GM21737 (cell line): Measurements from ENCODE around the gene SCTR.
"Not testable (repeated sequence)": the region's sequence is repeated elsewhere in the genome, so short reads cannot be mapped to it uniquely, and the experiment has no call there.

Experiments used
- ATAC-seq: cut with Tn5 transposase; IDR thresholded peaks from one replicate; pipeline ENCODE4 v1.9.1; 2021; ENCODE audit warnings: mild to moderate bottlenecking, moderate library complexity; ENCODE audit not compliant: unreplicated experiment

SCTR gene

DNA sequence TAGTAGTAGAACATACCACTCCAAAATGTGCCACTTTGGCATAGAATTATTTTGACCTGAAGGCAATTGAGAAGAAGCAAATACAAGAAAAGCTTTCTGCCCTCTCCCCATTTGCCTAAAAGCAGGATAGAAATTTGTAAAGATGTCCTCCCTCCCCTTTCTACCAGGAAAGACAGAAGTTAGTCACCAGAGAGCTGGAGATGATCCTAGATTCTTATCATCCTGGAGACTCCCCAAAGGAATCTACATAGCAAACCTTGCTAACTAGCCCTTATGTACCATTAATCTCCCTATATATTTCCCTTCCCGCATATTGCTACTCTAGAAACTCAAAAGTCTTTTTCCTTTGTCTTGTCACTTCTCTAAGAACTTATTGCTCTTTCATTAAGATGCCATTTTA, 105.2 kb downstream of the SCTR start:
- no peak for ATAC-seq

- ATAC-seq: no peak
These were observed 106.4 kb downstream of the SCTR start for GRCh38 chr2:119417908-119418307.

DNA sequence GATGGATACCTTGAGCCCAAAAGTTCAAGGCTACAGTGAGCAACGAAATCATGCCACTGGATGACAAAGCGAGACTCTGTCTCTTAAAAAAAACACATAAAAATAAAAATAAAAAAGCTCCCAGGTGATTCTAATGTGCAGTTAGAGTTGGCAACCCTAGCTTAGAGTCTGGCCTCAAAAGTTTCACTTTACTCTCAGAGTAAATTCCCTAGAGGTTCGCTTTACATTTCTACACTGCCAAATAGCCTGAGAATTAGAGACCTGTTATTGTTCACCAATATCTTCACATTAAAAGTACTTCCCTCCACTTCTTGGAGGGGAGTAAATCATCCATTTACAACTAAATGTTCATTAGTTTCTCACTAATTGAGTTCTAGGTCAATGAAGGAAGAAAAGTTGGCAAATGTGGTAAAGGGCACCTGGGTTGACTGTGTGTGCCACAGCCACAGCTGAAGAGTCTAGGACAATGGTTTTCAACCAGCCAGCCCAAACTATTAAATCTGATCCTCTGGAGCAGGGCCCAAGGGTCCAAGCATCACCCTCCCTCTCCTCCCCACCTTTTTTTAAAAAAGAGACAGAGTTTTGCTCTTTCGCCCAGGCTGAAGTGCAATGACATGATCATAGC, 107.9 kb downstream of the SCTR start:
- no peak for ATAC-seq

GRCh38 chr2:119415630-119416029, 108.7 kb downstream of the SCTR start:
- ATAC-seq: no peak

- ATAC-seq: no peak
These were observed 109.4 kb downstream of the SCTR start for GRCh38 chr2:119414894-119415293.

- ATAC-seq: no peak
These were observed 114.8 kb downstream of the SCTR start for GRCh38 chr2:119409506-119409905.

DNA sequence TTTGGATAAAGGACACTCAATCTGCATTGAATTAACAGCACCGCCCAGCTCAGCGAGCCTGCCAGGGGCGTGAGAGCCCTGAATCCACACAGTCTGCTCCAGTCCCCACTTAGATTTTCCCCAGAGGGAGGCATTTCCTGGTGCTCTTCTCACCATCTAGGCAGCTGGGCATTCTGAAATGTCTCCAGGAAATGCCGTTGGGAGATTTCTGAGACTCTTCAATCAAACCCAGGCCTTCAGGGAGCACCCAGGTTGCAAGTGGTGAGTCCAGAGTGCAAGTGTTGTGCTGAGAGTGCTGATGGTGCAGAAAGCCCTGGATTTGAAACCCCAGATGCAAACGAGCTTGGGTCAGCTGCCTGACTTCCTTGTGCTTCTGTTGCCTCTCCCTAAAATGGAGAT, 116.1 kb downstream of the SCTR start:
- no peak for ATAC-seq

- ATAC-seq: no peak
These were observed 116.7 kb downstream of the SCTR start for GRCh38 chr2:119407430-119408220.

DNA sequence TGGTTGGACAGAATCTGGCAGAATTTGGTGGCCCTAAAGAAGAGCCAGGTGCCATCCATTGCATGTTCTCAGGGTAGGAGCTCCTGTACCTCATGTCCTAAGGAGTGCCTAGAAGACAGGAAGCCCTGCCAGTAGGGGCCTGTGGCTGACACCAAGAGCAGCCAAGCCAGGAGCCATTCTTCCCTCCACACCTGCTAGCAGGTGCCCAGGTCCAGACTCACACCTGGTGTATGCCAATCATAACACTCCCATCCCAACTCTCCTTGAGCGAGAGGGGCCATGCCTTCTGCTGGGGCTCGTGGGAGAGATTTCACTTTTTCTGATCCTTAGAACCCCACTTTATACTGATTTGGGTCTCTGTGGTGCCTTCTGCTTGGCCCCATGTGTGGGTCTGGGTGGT, 119.1 kb downstream of the SCTR start:
- no peak for ATAC-seq

DNA sequence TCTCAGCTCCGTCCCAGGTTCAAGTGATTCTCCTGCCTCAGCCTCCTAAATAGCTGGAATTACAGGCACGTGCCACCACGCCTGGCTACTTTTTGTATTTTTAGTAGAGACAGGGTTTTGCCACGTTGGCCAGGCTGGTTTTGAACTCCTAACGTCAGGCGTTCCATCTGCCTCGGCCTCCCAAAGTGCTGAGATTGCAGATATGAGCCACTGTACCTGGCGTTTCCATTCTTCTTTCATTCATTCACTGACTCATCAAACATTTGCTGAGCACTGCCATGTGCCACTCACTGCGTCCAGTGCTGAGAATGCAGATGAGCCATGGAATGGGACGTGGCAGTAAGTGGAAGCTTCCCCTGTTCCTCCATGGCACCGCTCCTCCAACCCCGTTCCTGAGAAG, 120.7 kb downstream of the SCTR start:
- ATAC-seq: not testable (repeated sequence)

- ATAC-seq: no peak
These were observed 121.4 kb downstream of the SCTR start for GRCh38 chr2:119402645-119403560.

DNA sequence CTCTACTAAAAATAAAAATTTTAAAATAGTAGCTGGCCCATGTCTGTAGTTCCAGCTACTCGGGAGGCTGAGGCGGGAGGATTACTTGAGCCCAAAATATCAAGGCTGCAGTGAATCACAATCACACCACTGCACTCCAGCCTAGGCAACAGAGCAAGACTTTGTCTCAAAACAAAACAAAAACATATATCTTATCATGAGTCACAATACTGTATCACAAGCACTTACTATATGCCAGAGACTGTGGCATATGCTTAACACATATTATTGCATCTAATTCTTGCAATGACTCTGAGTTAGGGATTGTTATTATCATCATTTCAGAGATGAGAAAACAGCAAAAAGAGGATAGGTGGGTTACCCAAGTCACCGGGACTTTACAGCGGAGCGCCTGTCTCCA, 122.2 kb downstream of the SCTR start:
- ATAC-seq: no peak

DNA sequence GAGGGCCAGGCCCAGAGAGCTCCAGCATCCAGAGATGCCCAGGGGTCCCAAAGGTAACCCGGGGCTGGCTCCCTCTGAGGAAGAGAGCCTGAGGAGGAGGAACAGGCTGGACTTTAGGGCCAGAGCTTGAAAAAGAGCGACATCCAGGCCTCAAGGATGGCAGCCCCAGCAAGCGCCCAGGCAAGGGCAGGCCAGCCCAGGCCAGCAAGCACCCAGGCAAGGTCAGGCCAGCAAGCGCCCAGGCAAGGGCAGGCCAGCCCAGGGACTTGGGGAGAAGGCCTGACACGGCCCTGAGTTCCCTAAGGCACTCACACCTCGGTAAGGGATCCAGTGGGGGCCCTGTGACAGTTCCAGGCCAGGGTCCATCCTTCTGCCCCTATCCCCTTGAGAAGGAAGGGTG, 127.1 kb downstream of the SCTR start:
- no peak for ATAC-seq

GRCh38 chr2:119393971-119394748, 130.1 kb downstream of the SCTR start:
- ATAC-seq: no peak
